Rectal smooth muscle tissue (tissue), 1 donor: ENCODE measurements around the gene NMRK2.
A peak's percentile ranks its signal among the peaks of the same experiment; 100 is the strongest.

ENCODE experiments used
- H3K27ac ChIP-seq: one replicate; pipeline ENCODE4 v1.7.0; 2013; ENCODE audit warnings: low read depth, low read length, inconsistent platforms
- H3K27me3 ChIP-seq: one replicate; pipeline ENCODE4 v1.7.0; 2013; ENCODE audit warnings: low read length; ENCODE audit not compliant: control insufficient read depth, insufficient read depth
- H3K36me3 ChIP-seq: one replicate; pipeline ENCODE4 v1.7.0; 2013; ENCODE audit warnings: low read length; ENCODE audit not compliant: control insufficient read depth, insufficient read depth
- H3K4me1 ChIP-seq: one replicate; pipeline ENCODE4 v1.7.0; 2013; ENCODE audit warnings: low read length; ENCODE audit not compliant: control insufficient read depth, insufficient read depth
- H3K4me3 ChIP-seq: one replicate; pipeline ENCODE4 v1.7.0; 2013; ENCODE audit warnings: low read length
- H3K9ac ChIP-seq: one replicate; pipeline ENCODE4 v1.7.0; 2013; ENCODE audit warnings: low read length

Gene NMRK2

DNA sequence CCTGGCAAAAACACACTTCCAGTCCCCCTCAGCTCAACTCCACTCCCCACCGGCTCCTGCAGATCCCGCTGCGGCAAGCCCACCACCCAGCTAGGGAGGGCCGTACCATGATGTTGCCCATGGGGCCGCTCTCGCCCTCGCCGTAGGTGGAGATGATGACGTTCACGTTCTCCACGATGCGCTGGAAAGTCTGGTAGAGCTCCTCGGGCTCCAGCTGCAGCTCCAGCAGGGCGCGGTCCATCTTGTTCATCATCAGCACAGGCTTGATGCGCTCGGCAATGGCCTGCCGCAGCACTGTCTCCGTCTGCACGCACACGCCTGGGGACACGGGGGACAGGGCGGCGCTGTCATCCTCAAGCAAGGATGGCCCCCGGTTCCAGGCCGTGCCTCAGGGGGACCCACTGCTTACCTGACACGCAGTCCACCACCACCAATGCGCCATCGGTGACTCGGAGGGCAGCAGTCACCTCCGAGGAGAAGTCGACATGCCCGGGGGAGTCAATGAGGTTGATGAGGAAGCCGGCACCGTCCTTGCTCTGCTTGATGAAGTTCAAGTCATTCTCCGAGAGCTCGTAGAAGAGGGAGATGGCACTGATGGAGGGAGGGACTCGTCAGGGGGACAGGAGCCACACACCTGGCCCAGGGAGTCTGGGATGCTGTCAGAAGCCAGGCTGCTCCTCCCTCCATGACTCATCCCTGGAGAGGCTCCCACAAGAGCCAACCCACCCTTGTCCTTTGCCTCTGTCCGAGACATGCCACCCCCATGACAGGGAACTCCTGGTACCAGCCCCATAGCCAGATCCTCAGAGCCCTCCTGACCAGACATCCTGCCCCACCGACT lies 50.1 kb downstream of the NMRK2 start:
- Histone ChIP-seq H3K36me3 (peaks cover 59% of the 10 kb centered on the region), H3K27me3 (no peaks in the 10 kb centered on the region), H3K4me1 (peaks cover 23% of the 10 kb centered on the region), H3K4me3 (no peak overlapping the region), H3K27ac (peak overlapping the region; percentile 3), H3K9ac (peak overlapping the region; percentile 3)

DNA sequence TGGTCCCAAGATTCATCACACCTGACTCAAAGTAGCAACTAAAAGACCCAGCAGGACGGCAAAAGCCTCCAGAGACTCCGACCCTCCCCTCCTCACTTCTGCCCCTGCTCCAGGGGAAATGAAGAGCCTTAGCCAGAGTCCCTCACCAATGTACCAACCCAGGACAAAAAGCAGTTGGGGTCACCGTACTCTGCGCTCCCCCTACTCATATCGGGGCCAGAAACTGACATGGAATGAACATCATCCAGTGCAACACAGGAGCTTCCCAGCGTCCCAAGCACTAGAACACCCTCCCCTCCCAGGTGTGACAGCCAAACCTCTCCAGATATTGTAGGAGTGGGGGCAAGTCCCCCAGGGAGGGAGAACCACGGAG lies 50.7 kb downstream of the NMRK2 start:
- H3K9ac ChIP-seq: no peak overlapping the region

DNA sequence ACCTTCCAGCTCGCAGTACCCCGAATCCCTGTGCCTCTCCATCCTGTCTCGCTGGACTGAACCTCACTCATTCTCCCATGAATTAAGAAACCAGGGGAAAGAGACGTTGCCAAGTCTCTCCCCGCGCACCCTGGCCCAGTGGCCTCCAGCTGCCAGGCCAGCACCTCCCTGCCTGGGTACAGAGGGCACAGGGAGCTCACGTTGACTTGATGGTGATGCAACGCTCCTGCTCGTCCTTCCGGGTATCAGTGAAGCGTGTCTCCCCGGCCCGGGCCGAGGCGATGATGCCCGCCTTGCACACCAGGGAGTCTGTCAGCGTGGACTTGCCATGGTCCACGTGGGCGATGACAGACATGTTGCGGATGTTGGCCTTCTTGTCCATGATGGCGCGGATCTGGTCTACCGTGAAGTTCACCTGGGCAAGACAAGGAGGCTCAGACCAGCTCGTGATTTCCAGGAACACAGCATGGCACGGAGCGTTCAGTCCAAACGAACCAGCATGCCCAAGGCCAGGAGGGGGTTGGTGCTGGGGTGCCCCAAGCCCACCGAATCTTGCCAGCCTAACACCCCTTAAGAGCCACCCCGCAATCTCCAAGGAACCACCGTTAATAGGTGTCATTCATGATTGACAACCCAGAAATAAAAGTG lies 51.2 kb downstream of the NMRK2 start:
- H3K27ac ChIP-seq: peak overlapping the region; percentile 95
- peak overlapping the region; percentile 60 for H3K9ac ChIP-seq
- H3K27me3 ChIP-seq: no peaks in the 10 kb centered on the region
- peaks cover 52% of the 10 kb centered on the region for H3K36me3 ChIP-seq
- H3K4me3 ChIP-seq: peak overlapping the region; percentile 80
- H3K4me1 ChIP-seq: peaks cover 23% of the 10 kb centered on the region

More for the DNA sequence above, 50.7 kb downstream of the NMRK2 start:
- Histone ChIP-seq H3K4me3 (peak overlapping the region; percentile 80), H3K27me3 (no peaks in the 10 kb centered on the region), H3K4me1 (peaks cover 23% of the 10 kb centered on the region), H3K36me3 (peaks cover 54% of the 10 kb centered on the region), H3K27ac (peak overlapping the region; percentile 3)

DNA sequence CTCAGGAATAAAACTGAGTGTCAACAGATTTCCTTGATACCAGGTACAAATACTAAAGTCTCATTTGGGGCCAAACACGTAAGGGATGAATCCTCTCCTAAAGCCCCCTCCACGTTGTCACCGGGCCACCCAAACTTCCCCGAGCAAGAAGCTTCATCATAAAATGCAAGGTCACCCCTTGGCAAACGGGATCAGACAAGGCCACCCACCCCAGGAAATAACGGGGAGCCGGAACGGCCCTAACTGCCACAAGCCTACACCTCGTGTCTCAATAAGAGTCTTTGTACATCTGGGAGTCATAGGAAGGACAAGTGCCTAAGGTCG lies 51.7 kb downstream of the NMRK2 start:
- H3K9ac ChIP-seq: peak overlapping the region; percentile 60
- H3K36me3 ChIP-seq: peaks cover 47% of the 10 kb centered on the region
- no peaks in the 10 kb centered on the region for H3K27me3 ChIP-seq
- peak overlapping the region; percentile 80 for H3K4me3 ChIP-seq
- H3K27ac ChIP-seq: peak overlapping the region; percentile 95
- H3K4me1 ChIP-seq: peaks cover 23% of the 10 kb centered on the region

DNA sequence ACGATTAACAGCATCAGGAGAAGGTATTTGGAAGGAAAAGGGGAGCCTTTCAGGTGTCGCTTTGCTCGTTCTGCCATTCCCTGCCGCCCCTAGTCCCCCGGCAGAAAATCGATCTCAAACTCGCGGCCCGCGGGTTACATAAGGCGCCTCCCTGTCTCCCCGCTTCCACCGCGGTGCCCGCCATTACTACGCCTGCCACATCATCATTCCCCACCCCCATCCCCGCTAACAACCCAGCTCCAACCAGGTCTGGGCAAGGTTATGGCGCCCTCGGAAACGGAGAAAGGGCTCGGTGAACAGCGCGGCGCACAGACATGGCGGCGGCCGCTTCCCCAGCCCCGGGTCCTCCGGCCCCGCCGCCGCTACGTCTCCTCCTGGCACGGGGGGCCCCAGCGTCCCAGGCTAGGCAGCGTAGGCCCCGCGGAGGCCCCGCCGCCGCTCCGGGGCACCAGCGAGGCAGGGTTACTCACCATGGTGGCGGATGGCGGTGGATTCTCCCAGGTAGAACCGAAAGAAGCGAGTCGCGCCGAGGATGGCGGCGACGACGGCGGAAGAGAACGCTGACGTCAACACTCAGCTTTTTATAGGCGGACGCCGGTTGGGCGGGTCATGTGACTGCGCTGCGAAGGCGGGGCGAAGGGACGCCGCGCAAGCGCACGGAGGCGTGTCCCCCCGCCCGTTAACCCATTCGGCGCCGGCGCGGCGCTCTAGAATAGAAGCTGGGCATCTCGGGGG lies 52.2 kb downstream of the NMRK2 start, which contains the start of gene EEF2:
EEF2 (minus strand) TSS at position 556 of the 735 bp plus-strand sequence; CDS start at position 473, 83 bp downstream.
- peak within 1 kb of the TSS; percentile 80 for H3K4me3 ChIP-seq
- H3K9ac ChIP-seq: peak within 1 kb of the TSS; percentile 60
- H3K4me1 ChIP-seq: peaks cover 23% of the 10 kb centered on the region
- H3K36me3 ChIP-seq: peaks cover 42% of the 10 kb centered on the region
- H3K27me3 ChIP-seq: no peaks in the 10 kb centered on the region
- H3K27ac ChIP-seq: peak within 1 kb of the TSS; percentile 95

DNA sequence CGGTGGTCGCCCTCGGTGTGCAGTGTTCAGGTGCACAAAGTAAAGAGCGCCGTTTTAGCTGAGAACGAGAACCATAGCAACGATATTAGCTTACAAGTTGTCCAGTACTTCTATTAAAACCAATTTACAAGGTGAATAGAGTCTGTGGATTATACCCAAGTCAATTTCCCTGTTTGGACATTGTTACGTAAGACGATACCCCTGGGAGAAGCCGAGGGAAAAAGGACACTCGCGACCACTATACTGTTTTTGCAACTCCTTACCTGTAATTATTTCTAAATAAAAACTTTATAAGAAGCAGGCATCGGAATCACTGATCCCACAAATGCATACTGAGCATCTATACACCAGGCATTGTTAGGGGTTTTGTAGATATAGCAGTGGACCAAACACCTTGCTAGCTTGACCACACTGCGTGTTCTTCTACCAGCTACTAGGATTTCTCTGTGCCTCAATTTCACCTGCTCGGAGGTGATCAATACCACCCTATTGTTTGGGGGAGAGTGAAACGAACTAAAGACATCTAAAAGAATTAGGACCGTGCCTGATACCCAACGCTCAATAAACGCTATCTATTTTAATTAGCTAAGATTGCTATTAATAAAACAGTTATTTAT lies 52.9 kb downstream of the NMRK2 start:
- Histone ChIP-seq H3K4me3 (peak overlapping the region; percentile 80), H3K9ac (peak overlapping the region; percentile 16), H3K27me3 (no peaks in the 10 kb centered on the region), H3K36me3 (peaks cover 35% of the 10 kb centered on the region), H3K27ac (peak overlapping the region; percentile 76), H3K4me1 (peaks cover 23% of the 10 kb centered on the region)

DNA sequence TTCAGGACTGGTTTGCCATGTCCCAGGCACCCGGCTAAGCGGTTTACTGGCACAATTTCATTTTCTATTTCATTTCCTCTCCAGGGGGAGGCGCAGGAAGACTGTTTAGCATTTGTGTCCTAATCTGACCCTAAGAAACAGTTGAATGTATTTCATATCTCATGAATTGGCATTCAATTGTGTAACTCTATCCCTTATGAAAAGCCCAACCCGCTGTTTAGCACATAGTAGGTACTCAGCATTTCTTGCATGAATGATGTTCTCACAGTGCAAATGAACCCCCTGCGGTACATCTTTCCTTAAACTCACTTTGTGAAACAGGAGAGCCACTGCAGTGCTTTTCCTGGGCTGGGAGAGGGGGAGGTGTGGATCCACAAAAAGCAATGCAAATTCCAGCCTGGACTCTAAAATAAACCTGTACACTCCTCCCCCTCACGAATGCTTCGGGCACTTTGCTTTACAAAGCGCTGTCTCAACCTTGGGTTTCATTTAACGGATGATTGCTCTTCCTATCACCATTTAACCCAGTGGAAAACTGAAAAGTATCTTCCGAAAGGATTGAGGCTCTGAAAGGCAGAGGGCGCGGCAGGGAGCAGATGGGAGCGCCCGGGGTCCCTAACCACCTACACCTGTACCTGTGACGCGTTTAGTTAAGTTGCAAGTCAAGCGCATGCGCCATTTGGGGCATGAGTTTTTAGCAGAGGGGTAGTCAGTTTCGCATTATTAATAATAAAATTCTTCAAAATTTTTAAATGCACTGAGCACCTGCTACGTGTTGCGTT lies 53.6 kb downstream of the NMRK2 start:
- Histone ChIP-seq H3K36me3 (peaks cover 28% of the 10 kb centered on the region), H3K4me1 (peaks cover 23% of the 10 kb centered on the region), H3K9ac (no peak overlapping the region), H3K27ac (peak overlapping the region; percentile 76), H3K27me3 (no peaks in the 10 kb centered on the region), H3K4me3 (peak overlapping the region; percentile 80)

DNA sequence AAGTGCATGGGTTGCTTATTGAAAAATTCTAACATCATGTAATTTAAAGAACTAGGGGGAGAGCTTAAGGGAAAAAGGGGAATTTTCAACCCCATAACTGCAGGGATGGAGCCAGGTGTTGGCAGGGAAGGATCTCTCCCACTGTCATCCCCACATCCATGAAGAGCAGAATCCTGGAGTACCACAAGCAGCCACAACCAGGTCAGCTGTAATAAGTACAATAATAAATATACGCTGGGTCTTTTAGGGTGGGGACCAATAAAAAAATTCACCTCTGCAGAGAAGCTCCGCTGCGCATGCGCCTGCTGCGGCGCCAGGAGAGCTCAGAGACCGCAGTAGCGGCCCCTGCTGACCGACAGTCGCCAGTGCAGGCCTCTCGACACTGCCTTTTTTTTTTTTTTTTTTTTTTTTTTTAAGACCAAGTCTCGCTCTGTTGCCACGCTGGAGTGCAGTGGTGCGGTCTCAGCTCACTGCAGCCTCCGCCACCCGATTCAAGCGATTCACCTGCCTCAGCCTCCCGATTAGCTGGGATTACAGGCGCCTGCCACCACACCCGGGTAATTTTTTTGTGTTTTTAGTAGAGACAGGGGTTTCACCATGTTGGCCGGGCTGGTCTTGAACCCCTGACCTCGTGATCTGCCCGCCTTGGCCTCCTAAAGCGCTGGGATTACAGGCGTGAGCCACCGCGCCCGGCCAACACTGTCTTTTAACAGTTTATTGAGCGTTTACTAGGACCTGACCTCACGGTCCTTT lies 54.9 kb downstream of the NMRK2 start:
- Histone ChIP-seq H3K4me1 (peaks cover 23% of the 10 kb centered on the region), H3K9ac (no peak overlapping the region), H3K36me3 (peaks cover 14% of the 10 kb centered on the region), H3K27me3 (no peaks in the 10 kb centered on the region), H3K27ac (no peak overlapping the region), H3K4me3 (peak overlapping the region; percentile 40)

DNA sequence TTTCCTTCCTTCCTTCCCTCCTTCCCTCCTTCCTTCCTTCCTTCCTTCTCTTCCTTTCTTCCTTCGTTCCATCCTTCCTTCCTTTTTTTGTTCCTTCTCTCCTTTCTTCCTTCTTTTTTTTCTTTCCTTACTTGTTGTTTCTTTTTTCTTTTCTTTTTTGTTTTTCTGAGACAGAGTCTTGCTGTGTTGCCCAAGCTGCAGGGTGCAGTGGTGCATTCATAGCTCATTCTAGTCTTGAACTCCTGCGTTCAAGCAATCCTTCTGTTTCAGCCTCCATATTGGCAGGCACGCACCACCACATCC lies 57.9 kb downstream of the NMRK2 start:
- Histone ChIP-seq H3K27ac (no peak overlapping the region), H3K4me1 (peaks cover 12% of the 10 kb centered on the region), H3K9ac (no peak overlapping the region), H3K27me3 (no peaks in the 10 kb centered on the region), H3K4me3 (no peak overlapping the region), H3K36me3 (no peaks in the 10 kb centered on the region)
